NCI-H1417 treated with DMSO at 0.1 percent for 48 hours (cell line): ENCODE measurements around the gene METRN.

ENCODE experiments used
- DNase-seq: peaks from one replicate; lab custom pipeline; 2025; lab: John Stamatoyannopoulos, UW

Gene METRN

DNA sequence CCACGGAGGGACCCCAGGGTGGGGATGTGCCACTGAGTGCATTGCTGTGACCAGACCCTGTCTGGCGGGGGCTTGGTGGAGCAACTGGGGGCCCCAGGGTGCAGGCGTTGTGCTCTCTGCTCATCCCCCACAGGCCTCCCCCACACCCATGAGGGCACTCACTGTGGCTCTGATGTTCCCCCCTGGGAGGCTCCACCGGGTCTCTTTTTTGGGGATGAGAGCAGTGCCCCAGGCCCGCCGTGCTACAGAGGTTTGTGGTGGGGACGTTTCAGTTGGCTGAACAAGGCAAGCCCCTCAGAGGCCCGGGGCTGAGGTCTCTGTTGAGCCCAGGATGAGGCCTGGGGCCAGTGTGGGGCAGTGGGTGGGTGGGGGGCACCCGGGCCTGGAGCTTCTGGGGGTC is 8.8 kb downstream of the METRN start:
- no peak for DNase-seq

- DNase-seq, result no peak
Measured at GRCh38 chr16:724188-725040, 9.5 kb downstream of the METRN start.

GRCh38 chr16:725041-725376 is 10.1 kb downstream of the METRN start:
- DNase-seq, result no peak

DNA sequence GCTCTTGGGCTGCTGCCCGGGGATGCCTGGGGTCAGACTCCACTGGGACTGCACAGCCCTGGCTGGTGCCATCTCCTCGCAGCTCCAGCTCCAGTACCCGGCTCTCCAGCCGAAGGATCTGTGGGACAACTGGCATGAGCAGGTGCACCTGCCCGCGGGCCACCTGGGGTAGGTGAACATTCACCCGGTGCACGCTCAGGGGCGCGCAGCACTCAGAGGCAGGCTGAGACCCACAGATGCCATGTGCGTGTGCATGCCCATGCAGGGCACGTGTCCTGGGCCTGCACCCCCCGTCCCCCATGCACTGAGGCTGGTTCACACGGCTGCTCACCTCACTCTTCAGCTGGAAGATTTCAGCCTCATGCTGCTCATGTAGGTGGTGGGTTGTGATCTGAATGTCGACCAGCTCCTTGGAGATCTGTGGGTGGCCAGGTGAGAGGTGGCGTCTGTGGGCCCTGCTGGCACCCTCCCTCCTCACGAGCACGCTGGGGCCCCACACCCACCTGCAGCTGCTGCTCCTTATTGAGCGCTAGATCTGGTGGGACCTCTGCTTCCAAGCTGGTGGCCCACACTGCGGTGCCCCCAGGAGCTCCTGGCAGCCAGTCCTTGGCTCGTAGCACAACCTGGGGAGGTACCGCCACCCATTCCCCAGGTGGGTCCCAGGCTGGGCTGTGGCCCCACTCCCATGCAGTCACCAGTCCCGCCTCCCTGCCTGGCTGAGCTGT is 10.7 kb downstream of the METRN start:
- DNase-seq, result no peak

DNA sequence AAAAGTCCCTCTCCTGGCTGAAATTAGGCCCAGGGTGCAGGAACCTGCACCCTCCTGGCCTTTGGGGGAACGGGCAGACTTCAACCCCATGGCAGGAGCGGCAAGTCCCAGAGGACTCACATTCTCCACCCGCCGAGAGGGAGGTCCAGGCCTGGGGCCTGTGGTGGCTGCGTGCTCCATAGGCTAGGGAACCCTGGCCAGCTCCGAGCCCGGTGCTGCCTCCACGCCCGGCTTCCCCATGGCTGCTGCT is 11.2 kb downstream of the METRN start:
- DNase-seq, result no peak

GRCh38 chr16:726438-727290 is 11.7 kb downstream of the METRN start, which contains the start of the genes CCDC78 and HAGHL:
Gene CCDC78, minus strand, starts transcription at chr16:726443. Its CDS starts 76 bp downstream, at chr16:726367.
Gene HAGHL, plus strand, starts transcription at chr16:727106. Its CDS starts 404 bp downstream, at chr16:727510.
- DNase-seq, result no peak

DNA sequence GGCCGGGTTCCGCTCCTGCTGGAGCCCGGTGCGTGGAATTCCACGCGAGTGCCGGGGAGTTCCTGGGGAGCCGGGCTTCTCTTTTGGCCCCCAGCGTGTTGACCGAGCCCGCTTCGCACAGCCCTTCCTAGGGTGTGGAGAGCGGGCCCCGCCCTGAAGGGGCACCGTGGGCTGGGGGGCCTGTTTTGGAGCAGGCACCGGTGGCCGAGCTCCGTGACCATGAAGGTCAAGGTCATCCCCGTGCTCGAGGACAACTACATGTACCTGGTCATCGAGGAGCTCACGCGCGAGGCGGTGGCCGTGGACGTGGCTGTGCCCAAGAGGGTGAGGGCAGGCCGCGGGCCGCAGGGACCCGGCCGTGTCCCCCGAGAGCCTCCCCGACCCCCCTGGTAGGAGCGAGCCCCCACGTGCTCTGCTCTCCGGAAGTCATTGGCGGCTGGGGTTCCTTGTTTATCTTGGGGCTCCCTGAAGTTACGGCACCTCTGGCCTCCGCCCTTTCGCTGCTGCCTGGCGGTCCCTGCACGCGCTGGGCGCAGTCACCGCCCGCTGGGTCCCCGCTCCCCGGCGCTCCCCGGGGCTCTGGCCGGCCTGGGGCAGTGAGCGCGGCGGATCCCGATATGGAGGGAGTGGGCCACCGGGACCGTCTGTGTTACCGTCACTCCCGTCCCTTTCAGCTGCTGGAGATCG is 12.5 kb downstream of the METRN start:
- DNase-seq, result no peak

DNA sequence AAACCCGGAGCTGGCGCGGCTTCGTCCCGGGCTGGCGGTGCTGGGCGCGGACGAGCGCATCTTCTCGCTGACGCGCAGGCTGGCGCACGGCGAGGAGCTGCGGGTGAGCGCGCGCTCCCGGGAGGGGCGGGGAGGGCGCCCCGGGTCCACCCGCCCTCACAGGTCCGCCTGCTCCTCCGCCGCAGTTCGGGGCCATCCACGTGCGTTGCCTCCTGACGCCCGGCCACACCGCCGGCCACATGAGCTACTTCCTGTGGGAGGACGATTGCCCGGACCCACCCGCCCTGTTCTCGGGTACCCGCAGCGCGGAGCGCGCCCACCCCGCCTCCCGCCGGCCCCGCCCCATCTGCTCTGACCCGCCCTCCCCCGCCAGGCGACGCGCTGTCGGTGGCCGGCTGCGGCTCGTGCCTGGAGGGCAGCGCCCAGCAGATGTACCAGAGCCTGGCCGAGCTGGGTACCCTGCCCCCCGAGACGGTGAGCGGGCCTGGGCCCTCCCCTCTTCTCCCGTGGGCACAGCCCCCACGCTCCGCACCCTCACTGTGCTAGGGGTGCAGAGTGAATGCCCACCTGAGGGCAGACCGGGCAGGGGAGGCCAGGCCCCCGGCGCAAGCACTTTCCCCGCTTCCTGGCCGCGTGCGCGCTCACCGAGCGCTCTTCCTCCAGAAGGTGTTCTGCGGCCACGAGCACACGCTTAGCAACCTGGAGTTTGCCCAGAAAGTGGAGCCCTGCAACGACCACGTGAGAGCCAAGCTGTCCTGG is 13.4 kb downstream of the METRN start:
- no peak for DNase-seq

GRCh38 chr16:728890-729744 is 14.2 kb downstream of the METRN start:
- DNase-seq, result no peak

DNA sequence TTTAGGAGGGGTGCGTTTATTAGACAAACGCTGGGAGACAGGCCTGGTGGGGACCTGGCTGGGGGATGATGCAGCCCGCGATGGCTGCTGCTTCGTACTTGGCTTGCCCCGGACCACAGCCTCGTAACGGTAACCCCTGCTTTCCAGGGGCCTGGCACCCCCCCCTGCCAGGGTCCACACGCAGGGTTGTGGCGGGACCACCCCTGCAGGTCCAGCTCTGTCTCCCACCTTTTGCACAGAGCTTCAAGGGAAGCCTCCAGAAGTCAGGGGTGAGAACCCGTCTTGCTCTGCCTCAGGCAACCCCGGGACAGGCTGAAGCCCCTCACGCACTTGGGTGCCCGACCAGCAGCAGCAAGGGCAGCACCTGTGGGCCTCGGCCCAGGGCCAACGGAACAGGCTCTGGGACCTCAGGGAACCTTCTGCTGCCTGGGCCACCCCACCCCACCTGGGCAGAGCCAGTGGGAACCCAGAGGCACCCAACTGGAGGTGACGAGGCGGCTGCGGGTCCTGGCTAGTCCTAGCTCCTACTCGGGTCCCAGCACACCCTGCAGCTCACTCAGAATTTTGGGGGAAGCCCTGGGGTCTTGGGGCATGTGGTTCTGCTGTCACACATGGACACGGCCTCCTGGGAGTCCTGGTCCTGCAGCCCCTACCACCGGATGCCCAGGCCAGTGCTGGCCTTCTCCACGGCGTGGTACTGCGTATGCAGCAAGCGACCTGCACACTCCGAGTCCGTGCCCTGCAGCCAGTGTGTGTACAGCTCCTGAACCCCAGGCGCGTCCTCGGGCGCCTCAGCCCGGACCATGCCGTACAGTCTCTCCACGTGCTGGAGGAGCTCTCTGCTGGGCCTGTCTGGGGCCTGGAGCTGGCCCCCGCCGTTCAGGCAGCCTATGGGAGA is 15.1 kb downstream of the METRN start:
- no peak for DNase-seq

DNA sequence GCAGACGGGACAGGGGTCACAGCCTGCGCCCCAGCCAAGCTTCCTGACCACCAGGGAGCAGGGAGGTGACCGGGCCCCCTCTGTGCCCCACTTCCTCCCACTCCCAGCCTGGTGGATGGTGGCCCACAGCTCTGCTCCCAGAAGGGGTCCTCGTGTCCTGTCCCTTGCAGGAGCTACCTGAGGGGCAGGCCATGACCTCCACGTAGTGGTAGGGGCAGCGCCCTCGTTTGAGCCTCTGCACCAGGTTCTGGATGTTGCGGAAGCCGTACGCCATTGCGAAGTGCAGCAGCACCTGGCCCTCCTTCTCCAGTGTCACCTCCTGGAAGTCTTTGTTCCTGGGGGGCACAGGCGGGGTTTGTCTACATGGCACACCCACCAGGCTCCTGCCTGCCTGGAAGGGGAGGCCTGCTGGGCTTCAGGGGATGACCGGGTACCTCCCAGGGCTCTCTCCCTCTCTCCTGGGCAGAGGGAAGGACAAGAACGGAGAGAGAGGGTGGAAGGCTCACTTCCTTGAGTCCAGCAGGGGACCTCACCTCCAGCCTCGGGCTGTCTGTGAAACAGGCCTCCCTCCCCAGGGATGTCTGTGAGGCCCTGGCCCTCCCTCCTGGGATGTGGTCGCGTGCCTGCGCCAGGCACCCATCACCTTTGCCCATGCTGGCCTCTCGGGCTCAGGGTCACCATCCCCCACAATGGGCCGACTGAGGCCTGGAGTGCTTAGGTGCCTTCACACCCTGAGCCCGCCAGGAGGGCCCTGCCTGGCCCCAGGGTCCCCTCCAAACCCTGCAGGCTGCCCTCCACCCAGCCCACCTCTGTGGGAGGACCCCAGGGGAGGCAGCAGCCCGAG is 16.0 kb downstream of the METRN start:
- no peak for DNase-seq

DNA sequence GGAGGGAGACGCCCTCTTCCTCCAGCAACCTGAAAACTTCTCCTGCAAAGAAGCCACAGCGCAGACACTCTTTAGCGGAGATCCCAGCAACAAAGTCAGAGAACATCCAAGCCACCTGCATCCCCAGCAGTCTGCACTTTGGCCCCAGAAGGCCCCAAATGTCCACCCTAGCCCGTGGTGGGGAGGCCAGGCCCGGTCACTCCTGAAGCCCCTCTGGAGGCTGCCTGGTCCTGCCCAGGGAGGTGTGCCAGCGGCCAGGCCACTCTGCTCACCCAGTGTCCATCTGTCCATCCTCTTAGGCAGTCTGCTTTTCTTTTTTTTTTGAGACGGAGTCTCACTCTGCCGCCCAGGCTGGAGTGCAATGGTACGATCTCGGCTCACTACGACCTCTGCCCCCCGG is 17.4 kb downstream of the METRN start:
- no peak for DNase-seq

GRCh38 chr16:732936-733335 is 18.0 kb downstream of the METRN start:
- no peak for DNase-seq

DNA sequence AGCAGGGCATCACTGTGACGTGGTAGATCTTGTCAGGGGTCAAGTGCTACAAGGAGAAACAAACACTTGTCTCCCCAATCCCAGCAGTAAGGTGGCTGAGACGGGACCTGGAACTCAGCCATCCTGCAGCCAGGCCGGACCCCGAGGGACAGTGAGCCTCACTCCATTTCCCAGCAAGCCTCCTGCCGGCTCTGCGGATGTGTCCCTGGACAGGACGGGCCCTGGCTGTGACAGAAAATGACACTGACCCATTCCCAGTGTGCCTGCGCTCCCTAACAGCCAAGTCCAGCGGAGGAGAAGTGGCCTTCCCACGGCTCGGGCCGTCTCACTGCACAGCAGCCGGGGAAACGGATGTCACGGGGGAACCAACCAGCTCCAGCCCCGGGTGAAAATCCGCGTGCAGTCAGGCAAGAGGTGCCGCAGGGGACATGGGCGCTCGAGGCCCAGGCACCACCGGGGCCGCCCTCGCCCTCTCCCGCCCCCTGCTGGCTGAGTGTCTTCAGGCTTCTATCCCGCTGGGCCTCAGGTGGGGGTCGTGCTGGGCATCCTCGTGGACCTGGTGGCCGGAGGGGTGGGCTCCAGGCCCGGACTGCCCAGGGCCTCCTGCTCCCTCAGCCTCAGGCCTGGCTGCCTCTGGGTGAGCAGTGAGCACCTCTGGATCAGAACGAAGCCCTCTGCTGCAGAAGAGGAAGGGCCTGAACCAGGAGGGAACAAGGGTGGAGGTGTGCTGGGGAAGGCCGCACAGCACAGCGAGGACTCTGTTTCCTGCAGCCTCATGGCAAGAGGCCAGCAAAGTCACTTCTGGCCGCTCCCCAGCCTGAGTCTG is 18.7 kb downstream of the METRN start:
- DNase-seq, result no peak

GRCh38 chr16:734208-734980 is 19.5 kb downstream of the METRN start:
- no peak for DNase-seq

GRCh38 chr16:734981-735881 is 20.3 kb downstream of the METRN start:
- no peak for DNase-seq
